Epidermal melanocyte (primary cell): ENCODE measurements around the gene KIAA1586.

Experiments
- DNase-seq: peaks from one replicate; pipeline ENCODE4 v3.0.0; 2011; ENCODE audit warnings: low spot score; ENCODE audit not compliant: insufficient read length

Gene KIAA1586

GRCh38 chr6:57102976-57103375 is 56.5 kb downstream of the KIAA1586 start:
- no peak for DNase-seq

- DNase-seq: no peak
Measured at GRCh38 chr6:57104336-57104735, 57.8 kb downstream of the KIAA1586 start.
